Measurements from ENCODE around the gene DHX16.

The DHX16 gene

GRCh38 chr6:30686009-30686907 is 13.5 kb upstream of the DHX16 start, which contains the start of gene PPP1R18:
Gene PPP1R18, minus strand, starts transcription at chr6:30686645. Its CDS starts 627 bp downstream, at chr6:30686018.
- DNase-seq (ENCODE audit: low spot score): peak; percentile 94
- Histone ChIP-seq H3K27ac (peak within 1 kb of the TSS; percentile 95 to 100), H3K4me3 (peak within 1 kb of the TSS; percentile 91)
- no peak for TF ChIP-seq CTCF (IDR thresholded peaks at IDR 0.05)

GRCh38 chr6:30685157-30686008 is 12.6 kb upstream of the DHX16 start:
- no peak for DNase-seq (ENCODE audit: low spot score)
- TF ChIP-seq CTCF (IDR thresholded peaks at IDR 0.05): no peak
- peak overlapping the region; percentile 91 for H3K4me3 ChIP-seq
- H3K27ac ChIP-seq: peak overlapping the region; percentile 95 to 100

GRCh38 chr6:30684386-30685156 is 11.8 kb upstream of the DHX16 start:
- Histone ChIP-seq H3K27ac (peak overlapping the region; percentile 95 to 100), H3K4me3 (peak overlapping the region; percentile 91)
- TF ChIP-seq CTCF (IDR thresholded peaks at IDR 0.05): no peak
- DNase-seq (ENCODE audit: low spot score): no peak

GRCh38 chr6:30683980-30684338 is 11.2 kb upstream of the DHX16 start:
- H3K4me3 ChIP-seq: peak overlapping the region; percentile 91
- no peak for TF ChIP-seq CTCF (IDR thresholded peaks at IDR 0.05)
- H3K27ac ChIP-seq: peak overlapping the region; percentile 95 to 100
- no peak for DNase-seq (ENCODE audit: low spot score)

GRCh38 chr6:30683183-30683979 is 10.6 kb upstream of the DHX16 start:
- H3K4me3 ChIP-seq: peak overlapping the region; percentile 91
- DNase-seq (ENCODE audit: low spot score): no peak
- H3K27ac ChIP-seq: peak overlapping the region; percentile 95 to 100
- no peak for TF ChIP-seq CTCF (IDR thresholded peaks at IDR 0.05)

Data from coronary artery (tissue), 2 donors.